ENCODE measurements around the gene RIMOC1.
A peak's percentile ranks its signal among the peaks of the same experiment; 100 is the strongest.

RIMOC1 gene

DNA sequence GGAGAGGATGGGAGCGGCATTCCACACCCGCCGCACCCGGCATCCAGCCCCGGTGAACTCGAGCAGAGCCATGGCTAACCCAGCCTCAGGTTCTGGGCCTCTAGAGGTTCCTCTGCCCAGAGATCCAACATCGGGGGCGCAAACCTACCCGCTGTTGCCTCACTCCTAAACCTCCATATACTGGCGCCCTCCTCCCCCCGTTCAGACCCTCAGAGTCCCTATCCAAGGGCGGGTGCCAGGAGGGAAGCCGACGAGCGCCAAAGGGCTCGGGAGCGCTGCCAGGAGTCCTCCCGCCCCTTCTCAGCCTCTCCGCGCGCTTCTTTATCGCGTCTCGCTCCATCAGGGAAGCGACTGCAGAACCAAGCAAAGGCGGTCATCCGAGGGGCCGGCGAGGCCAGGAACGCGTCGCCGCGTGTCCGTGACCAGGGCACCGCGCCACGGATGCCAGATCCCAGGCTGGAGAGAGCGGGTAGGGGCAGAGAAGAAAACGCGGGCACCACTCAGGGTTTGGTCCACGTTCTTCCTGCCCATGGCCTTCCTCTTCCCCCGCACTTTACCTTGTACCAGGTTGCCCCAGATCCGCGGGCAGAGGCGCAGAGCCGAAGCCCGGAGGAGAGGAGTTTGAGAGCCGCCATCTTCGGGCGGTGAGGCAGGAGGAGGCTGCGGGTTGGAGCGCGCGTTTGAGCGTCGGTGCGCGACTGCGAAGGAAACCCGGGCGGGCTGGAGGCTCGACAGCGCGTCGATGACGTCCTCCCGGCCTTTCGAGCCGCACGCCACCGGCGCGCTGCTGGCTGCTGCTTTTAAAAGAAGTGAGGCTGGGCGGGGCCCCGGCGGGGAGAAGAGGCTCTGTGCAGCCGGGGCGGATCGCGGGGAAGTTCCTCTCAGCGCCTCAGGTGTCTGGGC is 34.2 kb upstream of the RIMOC1 start, which contains the start of gene OXCT1:
OXCT1 (minus strand) TSS at position 702 of the 903 bp plus-strand sequence; CDS start at position 635, 67 bp downstream.
- DNase-seq (ENCODE audit: low read depth): peak; percentile 74
- peak within 1 kb of the TSS; percentile 88 for H3K4me3 ChIP-seq (ENCODE audit: low read length)
- TF ChIP-seq, protein P1, sequence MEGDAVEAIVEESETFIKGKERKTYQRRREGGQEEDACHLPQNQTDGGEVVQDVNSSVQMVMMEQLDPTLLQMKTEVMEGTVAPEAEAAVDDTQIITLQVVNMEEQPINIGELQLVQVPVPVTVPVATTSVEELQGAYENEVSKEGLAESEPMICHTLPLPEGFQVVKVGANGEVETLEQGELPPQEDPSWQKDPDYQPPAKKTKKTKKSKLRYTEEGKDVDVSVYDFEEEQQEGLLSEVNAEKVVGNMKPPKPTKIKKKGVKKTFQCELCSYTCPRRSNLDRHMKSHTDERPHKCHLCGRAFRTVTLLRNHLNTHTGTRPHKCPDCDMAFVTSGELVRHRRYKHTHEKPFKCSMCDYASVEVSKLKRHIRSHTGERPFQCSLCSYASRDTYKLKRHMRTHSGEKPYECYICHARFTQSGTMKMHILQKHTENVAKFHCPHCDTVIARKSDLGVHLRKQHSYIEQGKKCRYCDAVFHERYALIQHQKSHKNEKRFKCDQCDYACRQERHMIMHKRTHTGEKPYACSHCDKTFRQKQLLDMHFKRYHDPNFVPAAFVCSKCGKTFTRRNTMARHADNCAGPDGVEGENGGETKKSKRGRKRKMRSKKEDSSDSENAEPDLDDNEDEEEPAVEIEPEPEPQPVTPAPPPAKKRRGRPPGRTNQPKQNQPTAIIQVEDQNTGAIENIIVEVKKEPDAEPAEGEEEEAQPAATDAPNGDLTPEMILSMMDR (conservative IDR thresholded peaks at IDR 0.05; ENCODE audit: low read length): no peak

DNA sequence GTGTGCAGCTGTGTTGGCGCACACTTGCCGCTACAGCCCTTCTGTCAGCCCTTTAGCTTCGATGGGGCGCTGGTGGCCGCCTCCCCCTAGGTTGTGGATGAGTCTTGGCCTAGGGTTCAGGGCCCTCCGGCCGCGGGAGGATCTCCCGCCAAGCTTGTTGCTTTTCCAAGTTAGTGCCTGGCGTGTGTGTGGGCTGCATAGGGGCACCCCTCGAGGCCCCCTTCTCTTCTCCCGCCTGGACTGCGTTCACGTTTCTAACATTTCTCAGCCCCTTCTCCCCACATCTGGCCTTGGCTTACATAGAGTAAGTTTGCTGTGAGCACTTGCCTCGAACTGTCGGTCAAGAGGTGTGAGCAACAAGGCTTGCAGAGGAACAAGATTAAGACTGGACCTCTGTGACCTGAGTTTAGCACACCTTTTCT is 33.5 kb upstream of the RIMOC1 start:
- H3K4me3 ChIP-seq (ENCODE audit: low read length): peak overlapping the region; percentile 88
- TF ChIP-seq, protein P1 (conservative IDR thresholded peaks at IDR 0.05; ENCODE audit: low read length): no peak
- DNase-seq (ENCODE audit: low read depth): no peak

DNA sequence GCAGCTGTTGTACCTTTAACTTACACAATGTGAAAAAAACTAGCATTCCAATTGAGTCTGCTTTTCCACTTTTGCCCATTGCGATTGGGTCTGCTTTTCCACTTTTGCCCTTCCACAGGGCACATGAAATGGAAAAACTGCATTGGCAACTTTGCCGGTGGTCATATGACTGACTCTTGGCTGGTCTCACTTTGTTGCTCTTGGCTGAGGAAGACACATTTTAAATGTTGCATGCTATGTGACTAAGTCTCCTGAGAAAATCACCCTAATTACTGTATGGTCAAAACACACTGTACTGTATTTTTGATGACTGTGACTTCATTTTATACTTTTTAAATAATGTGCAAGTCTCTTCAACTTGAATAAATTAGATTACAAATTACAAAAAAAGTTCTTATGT is 32.3 kb upstream of the RIMOC1 start:
- TF ChIP-seq, protein P1 (conservative IDR thresholded peaks at IDR 0.05; ENCODE audit: low read length): no peak
- no peak overlapping the region for H3K4me3 ChIP-seq (ENCODE audit: low read length)
- peak; percentile 28 for DNase-seq (ENCODE audit: low read depth)

DNA sequence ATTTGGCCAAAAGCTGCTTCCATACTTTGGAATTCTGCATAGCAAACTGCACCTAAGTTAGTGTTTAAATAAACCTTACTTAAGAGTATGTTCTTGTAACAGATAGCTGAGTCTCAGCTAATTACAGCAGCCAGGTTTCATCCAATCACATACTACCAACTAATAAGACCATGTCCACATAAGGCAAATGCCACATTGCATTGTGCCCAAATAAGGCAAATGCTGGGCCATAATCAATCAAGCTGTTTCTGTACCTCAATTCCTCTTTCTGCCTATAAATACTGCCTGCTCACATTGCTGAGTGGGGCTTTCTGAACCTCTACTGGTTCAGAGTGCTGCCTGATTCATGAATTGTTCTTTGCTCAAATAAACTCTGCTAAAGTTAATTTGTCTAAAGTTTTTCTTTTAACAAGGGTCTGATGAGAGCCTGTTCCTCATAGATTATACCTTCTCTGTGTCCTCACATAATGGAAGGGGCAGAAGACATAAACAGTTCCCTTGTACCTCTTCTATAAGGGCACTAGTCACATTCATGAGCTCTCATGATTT is 29.6 kb upstream of the RIMOC1 start:
- TF ChIP-seq, protein P1 (conservative IDR thresholded peaks at IDR 0.05; ENCODE audit: low read length): no peak
- no peak for DNase-seq (ENCODE audit: low read depth)
- no peak overlapping the region for H3K4me3 ChIP-seq (ENCODE audit: low read length)

DNA sequence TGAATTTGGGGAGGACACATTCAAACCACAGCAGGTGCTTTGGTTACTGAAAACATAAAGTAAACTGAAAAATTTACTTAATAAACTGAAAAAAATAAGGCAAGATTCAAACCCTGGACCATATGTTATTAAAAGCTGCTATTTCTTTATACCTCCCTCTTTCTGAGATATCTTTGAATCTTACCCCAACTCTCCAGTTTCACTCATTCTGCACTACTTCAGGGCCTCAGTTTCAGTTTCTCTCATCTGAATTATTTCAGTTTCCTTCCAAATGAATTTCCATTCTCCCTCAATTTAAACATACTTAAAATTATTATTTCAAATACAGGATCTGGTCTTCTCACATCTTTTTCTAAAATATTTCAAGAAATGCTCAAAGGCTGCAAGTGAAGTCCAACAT is 29.0 kb upstream of the RIMOC1 start:
- DNase-seq (ENCODE audit: low read depth): no peak
- TF ChIP-seq, protein P1 (conservative IDR thresholded peaks at IDR 0.05; ENCODE audit: low read length): no peak
- no peak overlapping the region for H3K4me3 ChIP-seq (ENCODE audit: low read length)

DNA sequence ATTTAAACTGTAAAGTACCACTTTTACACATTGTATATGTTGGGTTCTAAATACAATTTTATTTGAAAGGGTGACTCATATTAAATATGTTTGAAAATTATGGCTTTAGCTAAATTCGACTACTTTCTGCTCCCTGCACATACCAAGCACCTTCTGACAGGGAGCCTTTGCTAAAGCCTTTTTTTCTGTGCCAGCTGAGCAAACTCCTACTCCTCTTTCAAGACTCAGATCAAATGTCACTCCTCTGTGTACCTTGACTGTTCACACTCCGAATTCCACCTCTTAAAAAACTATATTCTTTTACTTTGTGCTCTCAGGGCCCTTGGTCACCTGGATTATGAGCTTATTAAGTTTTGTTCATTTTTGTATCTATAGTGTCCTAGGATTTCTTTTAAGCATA is 27.5 kb upstream of the RIMOC1 start:
- no peak for DNase-seq (ENCODE audit: low read depth)
- no peak overlapping the region for H3K4me3 ChIP-seq (ENCODE audit: low read length)
- TF ChIP-seq, protein P1 (conservative IDR thresholded peaks at IDR 0.05; ENCODE audit: low read length): no peak

DNA sequence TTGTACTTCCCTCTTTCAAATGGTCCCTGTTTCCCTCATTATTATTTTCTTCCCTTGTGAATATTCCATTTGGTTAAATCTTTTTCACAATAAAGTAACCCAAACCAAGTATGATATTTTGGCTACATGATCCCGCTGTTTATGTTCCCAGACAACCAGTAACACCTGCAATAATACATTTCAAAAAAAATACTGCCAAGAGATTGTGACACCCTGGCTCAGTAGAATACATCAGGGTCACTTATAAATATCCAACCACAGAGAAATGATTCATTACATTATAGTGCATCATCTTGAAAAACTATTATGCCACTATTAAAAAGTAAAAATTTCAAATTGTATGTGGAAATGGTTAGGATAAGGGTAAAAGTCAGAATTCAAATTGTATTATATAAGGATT is 26.7 kb upstream of the RIMOC1 start:
- TF ChIP-seq, protein P1 (conservative IDR thresholded peaks at IDR 0.05; ENCODE audit: low read length): no peak
- H3K4me3 ChIP-seq (ENCODE audit: low read length): no peak overlapping the region
- DNase-seq (ENCODE audit: low read depth): no peak
